Pulmonary artery endothelial cell (primary cell): Measurements from ENCODE around the gene PSAT1. TPM values are rescaled to one million over a fixed set of nuclear protein-coding genes. Genes with fewer than 3 reads are reported as not detected.

Source experiments
- DNase-seq: peaks from one replicate; pipeline ENCODE4 v3.0.0-alpha.2; 2011; ENCODE audit warnings: low read depth, low spot score
- total RNA-seq: library from RNA; depleted of rRNA; stranded (reverse); fragments of >200 nt; gene quantifications from 2 replicates; pipeline ENCODE4 v1.2.3, GENCODE V29; 2014

Gene PSAT1
- total RNA-seq, 1 donor from 2014 or later: 30.7 TPM

GRCh38 chr9:78316166-78316892, 19.4 kb downstream of the PSAT1 start:
- no peak for DNase-seq

- no peak for DNase-seq
Measured at GRCh38 chr9:78319197-78320029, 22.5 kb downstream of the PSAT1 start.

GRCh38 chr9:78320030-78320693, 23.2 kb downstream of the PSAT1 start:
- no peak for DNase-seq

- no peak for DNase-seq
Measured at GRCh38 chr9:78320875-78321496, 24.1 kb downstream of the PSAT1 start.

- DNase-seq: no peak
Measured at GRCh38 chr9:78321505-78321904, 24.6 kb downstream of the PSAT1 start.

- DNase-seq: no peak
Measured at GRCh38 chr9:78324068-78324650, 27.2 kb downstream of the PSAT1 start.

GRCh38 chr9:78324682-78325081, 27.8 kb downstream of the PSAT1 start:
- DNase-seq: no peak

GRCh38 chr9:78325343-78325742, 28.4 kb downstream of the PSAT1 start:
- DNase-seq: no peak

GRCh38 chr9:78325846-78326360, 29.0 kb downstream of the PSAT1 start:
- no peak for DNase-seq

- no peak for DNase-seq
Measured at GRCh38 chr9:78326564-78326963, 29.6 kb downstream of the PSAT1 start.

- DNase-seq: no peak
Measured at GRCh38 chr9:78332381-78332780, 35.5 kb downstream of the PSAT1 start.

GRCh38 chr9:78348848-78349247, 51.9 kb downstream of the PSAT1 start:
- DNase-seq: no peak

- no peak for DNase-seq
Measured at GRCh38 chr9:78351816-78352215, 54.9 kb downstream of the PSAT1 start.

- DNase-seq: no peak
Measured at GRCh38 chr9:78354324-78354973, 57.5 kb downstream of the PSAT1 start.

GRCh38 chr9:78354989-78355388, 58.1 kb downstream of the PSAT1 start:
- DNase-seq: no peak

GRCh38 chr9:78356634-78357033, 59.7 kb downstream of the PSAT1 start:
- DNase-seq: no peak

- DNase-seq: no peak
Measured at GRCh38 chr9:78357165-78357873, 60.4 kb downstream of the PSAT1 start.

GRCh38 chr9:78358329-78359051, 61.6 kb downstream of the PSAT1 start:
- no peak for DNase-seq

GRCh38 chr9:78363221-78363620, 66.3 kb downstream of the PSAT1 start:
- no peak for DNase-seq
